IPS-NIHi7 (cell line): ENCODE data around the gene MYO18B.
A peak's percentile ranks its signal among the peaks of the same experiment; 100 is the strongest.

Experiments
- DNase-seq: peaks from one replicate; pipeline ENCODE4 v3.0.0; 2012; ENCODE audit warnings: mixed read lengths; ENCODE audit errors: extremely low spot score

Gene MYO18B

DNA sequence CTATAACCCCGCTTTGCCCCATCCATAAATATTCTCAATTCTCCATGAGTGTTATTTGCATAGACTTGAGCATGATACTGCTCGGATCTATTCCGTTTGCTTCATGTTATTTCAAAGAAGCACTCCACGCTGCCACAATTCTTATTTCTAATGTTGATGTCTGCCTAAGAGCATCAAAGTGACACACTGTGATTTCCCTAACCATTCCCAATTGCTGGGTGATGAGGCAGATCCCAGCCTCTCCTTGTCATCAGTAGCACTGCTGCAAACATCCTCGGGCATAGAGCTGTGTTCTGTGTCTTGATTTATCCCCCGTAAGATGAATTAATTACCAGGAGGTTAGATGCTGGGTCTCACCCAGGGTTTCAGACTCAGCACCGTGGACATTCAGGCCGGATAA lies 249.0 kb downstream of the MYO18B start:
- no peak for DNase-seq

- no peak for DNase-seq
These were observed 250.3 kb downstream of the MYO18B start for GRCh38 chr22:25992331-25992730.

DNA sequence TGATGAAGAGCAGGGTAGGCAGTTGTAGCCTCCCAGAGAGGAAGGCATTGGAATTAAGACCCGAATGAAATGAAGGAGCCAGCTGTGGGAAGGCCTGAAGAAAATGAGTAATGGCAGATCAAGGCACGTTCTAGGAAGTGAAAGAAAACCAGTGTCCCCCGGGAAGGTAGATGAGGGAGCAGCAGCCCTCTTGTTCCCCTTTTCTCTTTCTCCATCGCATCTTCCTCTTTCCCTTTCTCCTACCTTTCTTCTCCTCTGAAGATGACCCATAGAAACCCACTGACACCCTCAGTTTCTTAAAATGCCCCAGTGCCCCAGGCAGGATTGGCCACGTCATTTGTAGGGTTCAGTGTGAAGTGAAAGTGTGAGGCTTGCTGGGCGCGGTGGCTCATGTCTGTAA lies 254.7 kb downstream of the MYO18B start:
- no peak for DNase-seq

DNA sequence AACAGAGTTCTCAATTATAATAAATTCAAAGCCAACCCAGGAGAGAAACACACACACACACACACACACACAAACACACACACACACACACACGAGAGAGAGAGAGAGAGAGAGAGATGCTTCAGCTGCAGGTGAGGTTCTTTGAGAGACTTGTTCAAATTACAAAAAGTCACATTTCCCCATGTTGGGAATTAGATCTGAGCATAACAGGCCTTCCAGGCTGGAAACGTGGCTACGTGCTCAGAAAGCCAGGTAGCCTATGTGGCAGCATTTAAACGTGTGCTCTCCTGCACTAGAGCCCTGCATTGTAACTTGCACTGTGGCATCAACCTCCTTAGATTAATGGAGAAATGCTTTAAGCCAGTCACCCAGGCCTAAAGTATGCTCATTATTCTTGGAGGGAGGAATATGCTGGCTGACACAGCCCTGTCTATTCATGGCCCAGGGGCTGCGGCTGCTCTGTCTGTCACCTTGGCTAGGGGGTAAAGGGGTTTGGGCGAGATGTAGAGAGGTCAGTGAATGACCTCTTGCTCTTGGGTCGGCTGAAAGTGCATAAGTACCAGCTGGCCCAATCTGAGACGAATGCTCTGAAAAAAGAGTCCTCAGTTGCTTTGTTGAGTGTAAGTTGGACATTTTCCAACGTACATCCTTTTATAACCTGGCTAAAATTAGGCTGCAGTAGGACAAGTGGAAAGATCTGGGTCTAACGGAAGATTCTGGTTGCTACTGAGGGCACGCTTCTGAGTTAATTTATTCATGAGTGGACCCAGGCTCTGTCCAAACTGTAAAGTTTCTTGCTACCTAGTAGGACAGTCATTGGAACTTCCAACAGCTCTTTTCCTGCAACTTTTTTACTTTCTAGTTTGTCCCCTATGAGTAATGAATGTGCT lies 256.1 kb downstream of the MYO18B start:
- no peak for DNase-seq

GRCh38 chr22:26002456-26002855 lies 260.5 kb downstream of the MYO18B start:
- DNase-seq, result no peak

- DNase-seq, result no peak
These were observed 262.5 kb downstream of the MYO18B start for GRCh38 chr22:26004477-26004876.

DNA sequence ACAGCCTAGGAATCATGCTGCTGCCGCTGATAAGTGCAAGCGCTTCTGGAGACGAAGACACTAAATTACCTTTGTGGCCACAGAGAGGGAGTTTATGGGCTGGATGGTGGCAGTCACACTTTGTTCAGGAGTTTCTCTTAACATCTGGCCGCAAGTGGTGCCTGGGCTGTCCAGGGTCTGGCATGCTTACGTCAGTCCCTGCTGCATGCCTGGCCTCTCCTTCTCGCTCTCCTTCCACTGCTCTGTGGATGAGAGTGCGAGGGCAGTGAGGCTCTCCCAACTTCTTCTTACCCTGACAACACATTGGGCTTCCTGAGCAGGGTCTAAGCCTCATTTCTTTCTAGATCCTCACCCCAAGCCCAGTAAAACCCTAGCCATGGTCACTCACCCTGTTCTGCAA lies 266.6 kb downstream of the MYO18B start:
- DNase-seq, result no peak

DNA sequence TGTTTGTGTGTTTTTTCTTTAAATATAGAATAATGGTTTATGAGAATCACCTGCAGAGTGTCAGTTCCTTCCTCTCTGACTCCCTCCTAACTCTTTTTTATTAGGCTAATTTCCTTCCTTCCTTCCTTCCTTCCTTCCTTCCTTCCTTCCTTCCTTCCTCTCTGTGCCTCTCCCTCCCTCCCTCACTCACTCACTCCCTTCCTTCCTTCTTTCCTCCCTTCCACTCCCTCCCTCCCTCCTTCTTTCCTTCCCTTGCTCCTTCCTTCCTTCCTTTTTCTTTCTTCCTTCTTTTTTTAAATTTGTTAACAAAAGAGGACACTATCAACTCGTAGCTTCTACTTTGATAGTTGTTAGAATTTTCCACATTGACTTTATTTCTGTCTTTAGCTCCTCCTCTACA lies 274.9 kb downstream of the MYO18B start:
- DNase-seq, result no peak

DNA sequence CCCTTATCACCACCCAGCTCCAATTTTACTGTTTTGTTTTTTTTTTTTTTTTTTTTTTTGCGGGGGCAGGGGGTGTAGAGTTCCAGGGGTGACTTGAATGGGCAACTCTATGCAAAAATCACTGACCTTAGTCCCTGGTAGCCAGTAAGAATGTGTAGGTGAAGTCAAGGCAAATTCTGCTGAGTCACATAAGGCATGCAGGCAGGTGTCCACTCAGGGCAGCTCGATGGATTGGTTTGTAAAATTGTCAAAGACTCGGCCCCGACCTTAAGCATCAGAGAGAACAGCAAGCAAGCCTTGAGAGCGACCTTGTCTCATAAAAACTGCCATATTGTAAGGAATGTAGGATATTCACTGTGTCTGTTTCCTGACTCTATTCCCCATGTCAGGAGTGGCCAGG lies 275.9 kb downstream of the MYO18B start:
- no peak for DNase-seq

GRCh38 chr22:26019596-26019995 lies 277.6 kb downstream of the MYO18B start:
- no peak for DNase-seq

GRCh38 chr22:26021516-26021915 lies 279.5 kb downstream of the MYO18B start:
- no peak for DNase-seq

DNA sequence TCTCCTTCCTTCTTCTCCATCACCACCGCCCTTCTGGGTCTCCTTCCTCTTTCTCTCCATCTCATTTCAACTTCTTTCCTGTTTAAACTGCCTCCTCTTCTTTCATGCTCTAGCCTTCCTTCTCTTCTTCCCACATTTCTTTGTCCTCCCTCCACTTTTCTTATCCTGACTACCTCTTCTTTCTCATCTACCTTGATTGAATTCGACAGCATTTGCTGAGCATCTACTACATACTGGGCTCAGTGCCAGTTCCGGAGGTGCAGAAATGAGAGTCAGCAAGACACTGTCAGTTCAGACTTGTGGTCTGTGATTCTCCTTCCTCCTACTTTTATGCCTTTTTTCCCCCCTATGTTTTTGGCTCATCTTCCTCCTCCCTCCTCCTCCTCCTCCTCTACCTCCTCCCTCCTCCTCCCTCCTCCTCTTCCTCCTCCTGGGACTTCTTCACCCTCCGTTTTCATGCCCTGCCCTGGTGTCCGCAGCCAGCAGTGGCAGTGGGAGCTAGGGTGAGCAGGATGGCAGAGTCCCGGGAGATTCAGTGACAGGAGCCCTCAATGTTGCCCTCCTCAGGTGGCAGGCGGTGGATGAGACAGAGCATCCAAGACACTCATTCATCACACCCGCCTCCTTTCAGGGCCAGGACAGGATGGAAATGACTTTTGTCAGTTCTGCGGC lies 281.3 kb downstream of the MYO18B start:
- DNase-seq, result peak; percentile 30

GRCh38 chr22:26025626-26026025 lies 283.6 kb downstream of the MYO18B start:
- DNase-seq, result no peak

GRCh38 chr22:26027341-26027740 lies 285.4 kb downstream of the MYO18B start:
- no peak for DNase-seq

GRCh38 chr22:26031641-26032040 lies 289.7 kb downstream of the MYO18B start:
- DNase-seq, result no peak

GRCh38 chr22:26033071-26033470 lies 291.1 kb downstream of the MYO18B start:
- DNase-seq, result no peak

- DNase-seq, result no peak
These were observed 291.6 kb downstream of the MYO18B start for GRCh38 chr22:26033586-26033985.

DNA sequence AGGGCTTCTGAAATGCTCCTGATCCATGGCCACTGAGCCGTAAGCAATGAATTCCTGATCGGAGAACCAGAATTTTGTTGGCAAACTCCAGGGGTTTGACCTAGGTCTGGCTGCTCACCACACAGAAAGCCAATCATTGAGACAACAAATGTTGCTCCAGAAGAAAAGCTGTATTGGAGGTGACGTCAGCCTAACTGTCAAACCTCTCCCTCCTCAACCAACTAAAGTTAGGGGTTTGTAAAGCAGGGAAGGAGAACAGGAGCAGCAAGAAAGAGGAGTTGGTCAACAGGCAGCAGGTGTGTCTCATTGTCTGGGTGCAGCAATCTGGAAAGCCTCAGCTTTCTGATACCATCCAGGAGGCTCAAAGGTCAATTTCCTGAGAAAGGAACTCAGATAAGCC lies 293.5 kb downstream of the MYO18B start:
- DNase-seq, result no peak

DNA sequence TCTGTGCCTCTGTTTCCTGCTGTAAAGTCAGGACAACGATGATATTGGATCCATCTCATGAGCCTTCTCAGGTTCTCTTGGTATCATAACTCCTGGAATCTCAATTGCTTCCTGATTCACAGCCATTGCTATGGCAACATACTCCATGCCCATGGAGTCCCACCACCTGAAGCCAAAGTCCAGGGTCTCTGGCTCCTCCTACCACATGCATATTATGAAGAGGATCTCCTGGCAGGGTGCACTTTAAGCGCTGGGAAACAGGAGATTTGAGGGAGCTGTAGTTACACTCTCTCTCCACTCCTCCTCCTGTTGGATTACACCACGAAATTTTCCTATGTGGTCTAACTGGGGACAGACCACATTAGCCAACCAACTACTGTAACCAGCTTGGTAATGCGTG lies 296.4 kb downstream of the MYO18B start:
- DNase-seq, result peak; percentile 31

GRCh38 chr22:26041931-26042330 lies 299.9 kb downstream of the MYO18B start:
- no peak for DNase-seq

GRCh38 chr22:26043031-26043430 lies 301.0 kb downstream of the MYO18B start:
- DNase-seq, result no peak

- DNase-seq, result no peak
These were observed 303.1 kb downstream of the MYO18B start for GRCh38 chr22:26045051-26045450.

GRCh38 chr22:26045860-26046259 lies 303.9 kb downstream of the MYO18B start:
- no peak for DNase-seq
